DOHH2 (cell line): Measurements from ENCODE around the gene RALGAPA2.

ENCODE experiments used
- EZH2phosphoT487 ChIP-seq: fragments of 200-600 bp; sonication (generic); IDR thresholded peaks from 2 replicates; pipeline ENCODE4 v1.6.1; 2017; ENCODE audit warnings: borderline replicate concordance, mild to moderate bottlenecking, antibody characterized with exemption, low read length, moderate library complexity, mixed read lengths
- TF ChIP-seq, protein P1 (sequence below): fragments of 200-600 bp; sonication (generic); IDR thresholded peaks from one replicate; pipeline ENCODE4 v1.5.1; 2014; ENCODE audit warnings: antibody characterized with exemption, mild to moderate bottlenecking, low read depth, low read length; ENCODE audit not compliant: poor library complexity, severe bottlenecking

- TF ChIP-seq, protein P1, sequence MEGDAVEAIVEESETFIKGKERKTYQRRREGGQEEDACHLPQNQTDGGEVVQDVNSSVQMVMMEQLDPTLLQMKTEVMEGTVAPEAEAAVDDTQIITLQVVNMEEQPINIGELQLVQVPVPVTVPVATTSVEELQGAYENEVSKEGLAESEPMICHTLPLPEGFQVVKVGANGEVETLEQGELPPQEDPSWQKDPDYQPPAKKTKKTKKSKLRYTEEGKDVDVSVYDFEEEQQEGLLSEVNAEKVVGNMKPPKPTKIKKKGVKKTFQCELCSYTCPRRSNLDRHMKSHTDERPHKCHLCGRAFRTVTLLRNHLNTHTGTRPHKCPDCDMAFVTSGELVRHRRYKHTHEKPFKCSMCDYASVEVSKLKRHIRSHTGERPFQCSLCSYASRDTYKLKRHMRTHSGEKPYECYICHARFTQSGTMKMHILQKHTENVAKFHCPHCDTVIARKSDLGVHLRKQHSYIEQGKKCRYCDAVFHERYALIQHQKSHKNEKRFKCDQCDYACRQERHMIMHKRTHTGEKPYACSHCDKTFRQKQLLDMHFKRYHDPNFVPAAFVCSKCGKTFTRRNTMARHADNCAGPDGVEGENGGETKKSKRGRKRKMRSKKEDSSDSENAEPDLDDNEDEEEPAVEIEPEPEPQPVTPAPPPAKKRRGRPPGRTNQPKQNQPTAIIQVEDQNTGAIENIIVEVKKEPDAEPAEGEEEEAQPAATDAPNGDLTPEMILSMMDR, result no peak
- no peak for TF ChIP-seq EZH2phosphoT487
Measured at GRCh38 chr20:20466341-20466879, 246.0 kb downstream of the RALGAPA2 start.
